ENCODE data around the gene PGLYRP3.

Gene PGLYRP3, protein sequence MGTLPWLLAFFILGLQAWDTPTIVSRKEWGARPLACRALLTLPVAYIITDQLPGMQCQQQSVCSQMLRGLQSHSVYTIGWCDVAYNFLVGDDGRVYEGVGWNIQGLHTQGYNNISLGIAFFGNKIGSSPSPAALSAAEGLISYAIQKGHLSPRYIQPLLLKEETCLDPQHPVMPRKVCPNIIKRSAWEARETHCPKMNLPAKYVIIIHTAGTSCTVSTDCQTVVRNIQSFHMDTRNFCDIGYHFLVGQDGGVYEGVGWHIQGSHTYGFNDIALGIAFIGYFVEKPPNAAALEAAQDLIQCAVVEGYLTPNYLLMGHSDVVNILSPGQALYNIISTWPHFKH

DNA sequence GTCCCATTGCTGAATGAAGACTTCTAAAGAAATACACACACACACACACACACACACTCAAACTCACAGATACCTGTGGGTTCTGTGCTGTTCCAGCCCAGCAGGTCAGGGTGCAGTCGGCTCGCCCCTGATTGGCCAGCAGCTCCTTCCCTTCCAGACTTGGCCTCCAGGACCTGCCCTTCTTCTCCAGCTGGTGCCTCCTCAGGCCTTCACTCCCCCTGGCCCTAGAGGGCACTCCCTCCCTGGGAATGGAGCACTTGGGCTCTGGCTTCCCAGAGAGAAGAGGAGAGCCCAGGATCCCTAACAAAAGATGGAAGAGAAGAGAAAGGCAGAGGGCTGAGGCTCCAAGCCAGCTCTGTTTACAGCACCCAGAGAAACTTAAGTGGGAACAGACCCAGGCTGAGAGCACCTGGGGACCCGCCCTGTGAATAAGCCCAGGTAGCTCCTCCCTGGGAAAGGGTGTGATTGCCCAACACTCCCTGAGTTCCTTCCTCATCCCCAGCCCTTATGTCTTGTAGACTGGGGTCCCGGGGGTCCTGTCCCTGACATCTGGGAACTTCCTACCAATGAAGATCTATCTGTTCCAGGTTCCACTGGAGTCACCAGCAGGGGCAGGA is at the start of gene PGLYRP3:
TSS of gene PGLYRP3 (minus strand) at position 383 of the 617 bp plus-strand sequence. CDS start 2,287 bp downstream, outside the sequence.
- Mint-ChIP-seq H3K27ac (no peak within 1 kb of the TSS), H3K4me3 (no peak within 1 kb of the TSS), H3K36me3 (no peaks in the 10 kb centered on the region), H3K4me1 (no peaks in the 10 kb centered on the region), H3K27me3 (peaks cover 1% of the 10 kb centered on the region), H3K9me3 (no peaks in the 10 kb centered on the region)

DNA sequence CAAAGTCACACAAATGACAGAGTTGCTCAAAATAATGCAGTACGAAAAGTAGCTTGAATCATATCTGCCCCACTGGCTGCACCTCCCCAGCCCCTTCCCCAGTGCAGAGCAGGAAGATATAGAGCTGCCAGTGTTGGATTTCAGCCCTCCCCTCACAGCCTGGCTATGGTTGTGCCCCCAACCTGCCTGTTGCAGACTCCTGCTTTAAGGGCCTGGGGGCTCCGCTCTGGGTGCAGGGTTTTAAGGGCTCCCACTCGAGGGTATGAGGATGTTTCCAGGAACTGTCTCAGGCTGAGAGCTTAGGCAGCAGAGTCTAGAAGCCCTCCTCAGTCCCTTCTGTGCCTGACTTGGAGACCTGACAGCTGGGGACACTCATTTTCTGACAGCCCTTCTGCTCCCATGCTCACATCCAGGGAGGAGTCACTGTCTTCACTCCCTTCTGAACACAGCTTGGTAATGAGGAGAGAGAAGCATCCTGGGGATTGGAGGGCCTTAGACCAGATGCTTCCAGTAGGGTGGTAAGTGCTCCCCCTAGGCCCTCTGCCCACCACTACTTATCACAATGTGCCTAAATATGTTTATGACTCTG is 49.5 kb upstream of the PGLYRP3 start:
- Mint-ChIP-seq H3K27me3 (no peaks in the 10 kb centered on the region), H3K9me3 (no peaks in the 10 kb centered on the region), H3K4me1 (peaks cover 12% of the 10 kb centered on the region), H3K36me3 (no peaks in the 10 kb centered on the region), H3K27ac (no peak overlapping the region), H3K4me3 (no peak overlapping the region)

DNA sequence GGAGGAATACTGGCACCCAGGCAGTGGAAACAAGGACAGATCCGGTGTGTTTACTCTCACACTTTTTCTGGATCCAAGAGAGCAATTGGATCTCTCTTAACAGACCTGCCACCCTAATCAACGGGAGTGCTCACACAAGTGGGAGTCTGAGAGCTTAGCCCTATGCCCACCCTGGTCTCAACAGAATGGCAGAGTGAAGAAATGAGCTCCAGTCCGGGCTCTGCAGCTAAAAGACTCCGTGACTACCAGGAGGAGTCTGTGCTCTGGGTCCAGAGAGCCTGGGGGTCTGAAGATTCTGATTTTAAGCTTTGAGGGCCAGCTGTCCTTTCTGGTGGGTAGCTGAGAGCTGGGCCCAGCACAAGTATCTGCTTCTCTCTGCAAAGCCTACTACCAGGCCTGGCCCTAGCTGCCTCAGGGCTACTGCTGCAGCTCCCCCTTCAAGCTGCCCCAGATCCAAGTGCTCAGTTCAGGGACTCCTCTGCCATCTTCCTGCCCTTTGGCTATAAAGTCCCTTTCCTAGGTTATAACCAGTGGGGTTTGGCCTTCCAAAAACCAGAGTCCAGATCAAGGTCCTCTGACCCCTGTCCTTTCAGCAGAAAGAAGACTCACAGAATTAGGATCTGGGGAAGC is 48.8 kb upstream of the PGLYRP3 start:
- no peak overlapping the region for H3K4me3 Mint-ChIP-seq
- peaks cover 17% of the 10 kb centered on the region for H3K4me1 Mint-ChIP-seq
- no peaks in the 10 kb centered on the region for H3K27me3 Mint-ChIP-seq
- H3K36me3 Mint-ChIP-seq, result no peaks in the 10 kb centered on the region
- H3K27ac Mint-ChIP-seq, result no peak overlapping the region
- no peaks in the 10 kb centered on the region for H3K9me3 Mint-ChIP-seq

DNA sequence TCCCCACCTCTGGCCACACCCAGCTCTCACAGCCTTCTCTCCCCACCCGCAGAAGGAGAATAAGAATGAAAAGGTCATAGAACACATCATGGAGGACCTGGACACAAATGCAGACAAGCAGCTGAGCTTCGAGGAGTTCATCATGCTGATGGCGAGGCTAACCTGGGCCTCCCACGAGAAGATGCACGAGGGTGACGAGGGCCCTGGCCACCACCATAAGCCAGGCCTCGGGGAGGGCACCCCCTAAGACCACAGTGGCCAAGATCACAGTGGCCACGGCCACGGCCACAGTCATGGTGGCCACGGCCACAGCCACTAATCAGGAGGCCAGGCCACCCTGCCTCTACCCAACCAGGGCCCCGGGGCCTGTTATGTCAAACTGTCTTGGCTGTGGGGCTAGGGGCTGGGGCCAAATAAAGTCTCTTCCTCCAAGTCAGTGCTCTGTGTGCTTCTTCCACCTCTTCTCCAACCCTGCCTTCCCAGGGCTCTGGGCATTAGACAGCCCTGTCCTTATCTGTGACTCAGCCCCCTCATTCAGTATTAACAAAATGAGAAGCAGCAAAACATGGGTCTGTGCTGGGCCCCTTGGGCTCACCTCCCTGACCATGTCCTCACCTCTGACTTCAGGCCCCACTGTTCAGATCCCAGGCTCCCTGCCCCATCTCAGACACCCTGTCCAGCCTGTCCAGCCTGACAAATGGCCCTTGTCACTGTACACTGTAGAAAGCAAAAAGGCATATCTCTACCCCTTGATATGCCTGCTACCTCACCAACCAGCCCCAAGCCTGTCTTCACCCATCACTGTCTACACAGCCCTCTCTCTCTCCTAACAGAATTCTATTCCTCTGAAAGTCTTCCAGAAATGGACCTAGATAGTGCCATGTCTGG is 48.1 kb upstream of the PGLYRP3 start:
- Mint-ChIP-seq H3K9me3 (no peaks in the 10 kb centered on the region), H3K27me3 (no peaks in the 10 kb centered on the region), H3K4me3 (no peak overlapping the region), H3K36me3 (no peaks in the 10 kb centered on the region), H3K27ac (no peak overlapping the region), H3K4me1 (peaks cover 21% of the 10 kb centered on the region)

DNA sequence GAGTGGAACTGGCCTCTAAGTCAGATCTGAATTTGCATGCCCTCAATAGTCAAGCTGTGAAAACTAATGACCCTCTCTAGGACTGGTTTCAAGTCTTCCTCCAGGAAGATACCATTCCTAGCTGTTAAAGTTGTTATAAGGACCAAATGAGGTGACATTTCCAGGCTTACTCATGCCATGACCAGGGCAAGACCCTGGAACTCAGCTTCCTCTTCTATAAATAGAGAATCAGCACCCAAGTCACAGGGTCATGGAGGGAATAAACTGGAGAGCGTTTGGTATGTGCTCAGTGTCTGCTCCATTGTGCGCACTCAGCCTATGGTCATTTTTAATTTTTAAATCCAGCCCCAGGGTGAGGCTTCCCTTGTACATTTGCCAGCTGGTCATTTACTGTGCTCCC is 47.4 kb upstream of the PGLYRP3 start:
- Mint-ChIP-seq H3K27ac (no peak overlapping the region), H3K27me3 (no peaks in the 10 kb centered on the region), H3K9me3 (no peaks in the 10 kb centered on the region), H3K36me3 (no peaks in the 10 kb centered on the region), H3K4me3 (no peak overlapping the region), H3K4me1 (peaks cover 21% of the 10 kb centered on the region)

DNA sequence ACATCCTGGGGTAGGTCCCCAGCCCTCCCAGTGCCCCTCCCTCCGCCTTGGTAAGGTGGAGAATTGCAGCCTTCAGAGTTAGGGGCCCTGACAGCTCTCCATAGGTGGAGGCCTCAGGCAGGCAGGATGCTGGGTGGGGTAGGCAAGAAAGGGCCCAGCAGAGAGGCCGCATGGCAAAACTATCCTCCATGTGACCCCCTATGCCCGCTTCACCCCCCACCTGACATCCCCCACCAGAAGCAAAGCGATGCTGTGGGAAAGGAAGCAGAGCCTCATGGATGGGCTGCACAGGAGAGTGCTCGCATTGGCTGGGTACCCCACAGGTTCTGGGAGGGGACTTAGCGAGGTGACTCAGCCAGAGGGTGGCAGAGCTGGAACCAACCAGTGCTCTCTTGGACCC is 46.5 kb upstream of the PGLYRP3 start:
- Mint-ChIP-seq H3K9me3 (no peaks in the 10 kb centered on the region), H3K27ac (no peak overlapping the region), H3K4me3 (no peak overlapping the region), H3K4me1 (peaks cover 21% of the 10 kb centered on the region), H3K36me3 (no peaks in the 10 kb centered on the region), H3K27me3 (no peaks in the 10 kb centered on the region)

DNA sequence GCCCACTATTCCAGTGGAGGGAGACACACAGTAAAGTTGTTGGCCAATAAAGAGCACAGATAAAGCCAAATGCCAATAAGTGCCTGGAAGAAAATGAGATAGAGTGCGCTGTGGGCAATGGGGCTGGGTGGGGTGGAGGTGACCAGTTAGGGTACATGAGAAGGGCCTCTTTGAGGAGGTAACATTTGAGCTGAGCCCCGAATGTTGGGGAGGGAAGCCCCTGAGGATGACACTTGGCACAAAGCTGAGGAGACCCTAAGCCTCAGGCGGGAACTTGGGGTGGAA is 45.9 kb upstream of the PGLYRP3 start:
- no peak overlapping the region for H3K4me3 Mint-ChIP-seq
- no peaks in the 10 kb centered on the region for H3K27me3 Mint-ChIP-seq
- no peak overlapping the region for H3K27ac Mint-ChIP-seq
- no peaks in the 10 kb centered on the region for H3K9me3 Mint-ChIP-seq
- H3K4me1 Mint-ChIP-seq, result peaks cover 21% of the 10 kb centered on the region
- H3K36me3 Mint-ChIP-seq, result no peaks in the 10 kb centered on the region

DNA sequence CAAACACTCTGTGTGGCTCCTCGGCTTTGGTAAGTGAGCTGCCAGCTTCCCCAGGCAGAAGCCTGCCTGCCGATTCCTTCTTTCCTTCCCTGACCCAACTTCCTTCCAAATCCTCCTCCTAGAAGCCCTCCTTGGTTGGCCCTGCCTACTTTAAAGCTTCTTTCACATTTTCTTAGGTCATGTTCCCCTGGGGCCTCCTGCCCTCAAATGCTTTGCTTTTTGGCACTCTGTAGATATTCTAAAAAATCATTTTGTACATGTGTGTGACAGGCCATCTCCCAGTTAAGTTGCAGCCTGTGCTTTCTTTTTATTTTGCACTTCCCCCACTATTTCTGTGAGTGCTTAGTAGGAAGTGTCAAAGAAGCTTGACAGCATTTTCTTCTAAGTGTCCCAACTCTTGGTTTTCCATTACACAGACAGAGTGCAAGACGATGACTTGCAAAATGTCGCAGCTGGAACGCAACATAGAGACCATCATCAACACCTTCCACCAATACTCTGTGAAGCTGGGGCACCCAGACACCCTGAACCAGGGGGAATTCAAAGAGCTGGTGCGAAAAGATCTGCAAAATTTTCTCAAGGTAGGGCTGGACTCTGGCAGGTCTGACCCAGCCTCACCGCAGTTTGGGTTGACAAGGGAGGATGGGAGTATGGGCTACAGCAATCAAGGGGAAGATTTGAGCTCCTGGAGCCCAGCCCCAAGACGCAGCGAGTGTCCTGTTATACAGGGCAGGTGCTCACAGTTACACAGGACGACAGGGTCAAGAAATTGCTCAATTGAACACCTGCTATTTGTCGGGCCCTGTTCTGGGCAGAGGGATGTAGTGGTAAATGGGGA is 45.3 kb upstream of the PGLYRP3 start, which contains the start of gene S100A9:
TSS of gene S100A9 (plus strand) at position 2 of the 838 bp plus-strand sequence. CDS start at position 432, 430 bp downstream.
- Mint-ChIP-seq H3K36me3 (no peaks in the 10 kb centered on the region), H3K27me3 (no peaks in the 10 kb centered on the region), H3K27ac (no peak within 1 kb of the TSS), H3K9me3 (no peaks in the 10 kb centered on the region), H3K4me3 (no peak within 1 kb of the TSS), H3K4me1 (peaks cover 21% of the 10 kb centered on the region)

DNA sequence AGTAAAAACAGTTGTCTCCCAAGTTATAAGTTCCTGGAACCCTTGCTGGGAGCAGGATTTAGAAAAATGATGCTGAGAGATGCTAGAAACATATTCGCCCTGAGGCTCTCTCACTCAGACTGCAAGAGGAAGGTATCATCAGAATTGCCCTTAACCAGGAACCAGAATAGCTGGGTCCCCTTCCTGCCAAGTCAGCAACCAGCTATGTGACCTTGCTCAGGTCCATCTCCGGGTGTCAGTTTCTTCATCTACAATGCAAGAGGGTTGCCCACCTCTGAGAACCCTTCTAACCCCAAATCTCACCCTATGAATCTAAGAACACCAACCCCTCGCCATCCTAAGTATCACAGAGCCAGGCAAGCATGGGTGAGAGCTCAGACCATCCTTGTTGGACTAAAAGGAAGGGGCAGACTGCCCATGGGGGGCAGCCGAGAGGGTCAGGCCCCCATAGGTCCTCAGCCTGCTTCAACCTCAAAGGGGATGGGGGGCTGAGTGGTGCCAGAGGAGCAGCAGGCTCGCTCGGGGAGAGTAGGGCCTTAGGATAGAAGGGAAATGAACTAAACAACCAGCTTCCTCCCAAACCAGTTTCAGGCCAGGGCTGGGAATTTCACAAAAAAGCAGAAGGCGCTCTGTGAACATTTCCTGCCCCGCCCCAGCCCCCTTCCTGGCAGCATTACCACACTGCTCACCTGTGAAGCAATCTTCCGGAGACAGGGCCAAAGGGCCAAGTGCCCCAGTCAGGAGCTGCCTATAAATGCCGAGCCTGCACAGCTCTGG is 44.5 kb upstream of the PGLYRP3 start:
- no peaks in the 10 kb centered on the region for H3K36me3 Mint-ChIP-seq
- H3K9me3 Mint-ChIP-seq, result no peaks in the 10 kb centered on the region
- H3K27me3 Mint-ChIP-seq, result no peaks in the 10 kb centered on the region
- H3K4me1 Mint-ChIP-seq, result peaks cover 21% of the 10 kb centered on the region
- H3K4me3 Mint-ChIP-seq, result no peak overlapping the region
- no peak overlapping the region for H3K27ac Mint-ChIP-seq

DNA sequence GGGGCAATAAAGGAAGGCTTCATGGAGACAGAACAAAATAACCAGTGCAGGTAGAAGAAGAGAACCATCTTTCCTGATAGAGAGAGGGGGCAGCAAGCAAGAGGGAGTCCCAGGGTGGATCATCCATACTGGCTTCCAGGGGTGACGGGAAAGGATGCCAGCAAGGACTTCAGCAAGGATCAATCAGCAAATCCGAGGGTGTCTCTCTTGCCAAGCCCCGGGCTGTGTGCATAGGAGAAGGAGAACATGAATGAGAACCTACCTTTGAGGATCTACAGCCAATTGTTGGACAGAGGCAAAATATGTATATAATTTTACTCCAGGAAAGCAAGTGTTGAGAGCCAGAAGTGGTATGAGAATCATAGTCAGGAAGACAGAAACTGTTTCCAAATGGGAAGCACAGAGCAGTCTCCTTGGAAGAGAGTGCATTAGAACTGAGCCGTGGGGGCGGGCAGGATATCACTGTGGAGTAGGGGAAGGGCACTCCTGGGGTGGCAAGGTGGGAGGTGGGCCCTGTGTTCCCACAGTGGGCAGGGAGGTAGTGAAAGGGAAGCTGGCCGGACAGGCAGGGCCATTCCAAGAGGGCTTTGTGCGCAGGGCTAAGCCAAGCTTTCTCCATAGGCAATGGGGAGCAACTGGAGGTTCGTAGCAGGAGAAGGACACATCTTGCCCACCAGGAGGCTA is 43.8 kb upstream of the PGLYRP3 start:
- H3K36me3 Mint-ChIP-seq, result no peaks in the 10 kb centered on the region
- no peaks in the 10 kb centered on the region for H3K27me3 Mint-ChIP-seq
- no peak overlapping the region for H3K27ac Mint-ChIP-seq
- no peaks in the 10 kb centered on the region for H3K9me3 Mint-ChIP-seq
- no peak overlapping the region for H3K4me3 Mint-ChIP-seq
- peaks cover 21% of the 10 kb centered on the region for H3K4me1 Mint-ChIP-seq

DNA sequence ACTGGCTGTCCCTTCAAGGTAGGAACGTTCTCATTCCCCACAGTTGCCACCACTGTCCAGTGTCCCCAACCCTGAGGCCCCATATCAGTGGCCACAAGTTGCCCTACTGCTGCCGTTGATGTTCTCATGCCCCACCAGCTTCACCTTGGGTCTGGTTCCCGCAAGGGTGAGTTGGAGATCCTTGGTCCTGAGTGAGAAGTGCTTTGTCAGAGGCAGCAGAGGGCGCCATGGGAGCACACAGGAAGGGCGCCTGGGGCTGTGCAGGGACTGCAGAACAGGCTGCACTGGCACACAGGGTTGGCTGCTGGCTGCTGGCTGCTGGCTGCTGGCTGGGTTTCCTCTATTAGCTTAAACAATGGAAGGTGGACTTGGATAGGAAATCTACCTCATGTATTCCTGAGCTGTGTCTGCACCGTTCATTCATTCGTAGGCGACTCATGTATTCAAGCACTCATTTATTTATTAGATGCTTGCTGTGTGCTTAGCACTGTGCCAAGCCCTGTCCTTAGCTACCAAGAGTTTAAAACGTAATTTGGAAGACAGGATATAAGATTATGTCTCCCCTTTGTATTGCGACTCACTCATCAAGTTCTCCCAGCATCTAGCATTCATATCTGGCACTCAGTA is 42.8 kb upstream of the PGLYRP3 start:
- Mint-ChIP-seq H3K4me3 (no peak overlapping the region), H3K27ac (no peak overlapping the region), H3K36me3 (no peaks in the 10 kb centered on the region), H3K4me1 (peaks cover 21% of the 10 kb centered on the region), H3K27me3 (peaks cover 2% of the 10 kb centered on the region), H3K9me3 (no peaks in the 10 kb centered on the region)

DNA sequence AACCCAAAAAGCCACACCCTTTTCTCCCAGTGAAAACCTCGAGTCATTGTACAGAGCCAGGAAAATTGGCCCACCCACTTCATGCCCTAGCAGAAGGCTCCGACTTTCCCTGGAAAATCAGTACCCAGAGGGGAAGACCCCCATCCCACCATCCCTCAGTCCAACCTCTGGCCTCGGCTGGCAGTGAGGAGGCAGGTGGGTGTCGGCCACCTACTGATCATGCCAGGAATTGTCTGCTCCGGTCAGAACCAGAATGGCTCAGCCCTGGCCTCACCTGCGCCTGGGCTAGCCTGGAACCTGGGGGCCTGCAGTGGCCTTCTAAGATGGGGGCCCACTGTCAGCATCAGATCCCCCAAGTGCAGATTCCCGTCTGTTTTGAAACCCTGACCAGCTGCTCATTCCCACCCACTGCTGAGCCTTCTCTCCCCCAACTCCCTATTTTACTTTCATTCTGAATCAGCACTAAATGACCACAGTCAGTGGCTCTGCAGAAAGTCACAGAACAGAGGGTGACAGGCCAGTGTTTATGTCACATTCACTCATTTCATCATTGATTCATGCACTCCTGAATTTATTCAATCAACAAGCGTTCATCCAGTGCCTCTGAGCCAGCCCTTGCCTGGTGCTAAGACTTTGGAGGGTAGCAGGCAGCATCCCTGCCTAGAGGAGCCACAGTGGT is 41.9 kb upstream of the PGLYRP3 start:
- no peaks in the 10 kb centered on the region for H3K9me3 Mint-ChIP-seq
- H3K27me3 Mint-ChIP-seq, result peaks cover 2% of the 10 kb centered on the region
- no peaks in the 10 kb centered on the region for H3K36me3 Mint-ChIP-seq
- no peak overlapping the region for H3K27ac Mint-ChIP-seq
- H3K4me1 Mint-ChIP-seq, result peaks cover 21% of the 10 kb centered on the region
- H3K4me3 Mint-ChIP-seq, result no peak overlapping the region
